HEK293 (cell line): ENCODE results near the gene MAGI1.

ENCODE experiments used
- ZNF140 ChIP-seq: fragments of 450-650 bp; formaldehyde crosslinking; IDR thresholded peaks from 2 replicates; pipeline ENCODE4 v1.5.1; 2016; ENCODE audit warnings: missing biosample characterization, missing genetic modification characterization
- ZNF670 ChIP-seq: fragments of 450-650 bp; formaldehyde crosslinking; IDR thresholded peaks from 2 replicates; pipeline ENCODE4 v1.5.1; 2016; ENCODE audit warnings: missing biosample characterization, missing genetic modification characterization, low read depth
- TF ChIP-seq, protein P1 (sequence below): fragments of 450-650 bp; formaldehyde crosslinking; IDR thresholded peaks from 2 replicates; pipeline ENCODE4 v1.5.1; 2016; ENCODE audit warnings: missing biosample characterization, missing genetic modification characterization

GRCh38 chr3:65995515-65995914, 43.2 kb downstream of the MAGI1 start:
- TF ChIP-seq, protein P1, sequence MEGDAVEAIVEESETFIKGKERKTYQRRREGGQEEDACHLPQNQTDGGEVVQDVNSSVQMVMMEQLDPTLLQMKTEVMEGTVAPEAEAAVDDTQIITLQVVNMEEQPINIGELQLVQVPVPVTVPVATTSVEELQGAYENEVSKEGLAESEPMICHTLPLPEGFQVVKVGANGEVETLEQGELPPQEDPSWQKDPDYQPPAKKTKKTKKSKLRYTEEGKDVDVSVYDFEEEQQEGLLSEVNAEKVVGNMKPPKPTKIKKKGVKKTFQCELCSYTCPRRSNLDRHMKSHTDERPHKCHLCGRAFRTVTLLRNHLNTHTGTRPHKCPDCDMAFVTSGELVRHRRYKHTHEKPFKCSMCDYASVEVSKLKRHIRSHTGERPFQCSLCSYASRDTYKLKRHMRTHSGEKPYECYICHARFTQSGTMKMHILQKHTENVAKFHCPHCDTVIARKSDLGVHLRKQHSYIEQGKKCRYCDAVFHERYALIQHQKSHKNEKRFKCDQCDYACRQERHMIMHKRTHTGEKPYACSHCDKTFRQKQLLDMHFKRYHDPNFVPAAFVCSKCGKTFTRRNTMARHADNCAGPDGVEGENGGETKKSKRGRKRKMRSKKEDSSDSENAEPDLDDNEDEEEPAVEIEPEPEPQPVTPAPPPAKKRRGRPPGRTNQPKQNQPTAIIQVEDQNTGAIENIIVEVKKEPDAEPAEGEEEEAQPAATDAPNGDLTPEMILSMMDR (tag by site-specific recombination): no peak
- TF ChIP-seq ZNF670 (tag by site-specific recombination) (no peak), ZNF140 (no peak)
